Stomach smooth muscle (tissue), 2 donors: ENCODE results near the gene ELMO3.

ENCODE experiments used
- H3K27ac ChIP-seq: one replicate; pipeline ENCODE4 v1.7.0; 2013; ENCODE audit warnings: mild to moderate bottlenecking, low read length, inconsistent platforms
- H3K27me3 ChIP-seq, 2 donors: one replicate each; pipeline ENCODE4 v1.7.0; 2013; ENCODE audit warnings: low read length in 2 of 2; ENCODE audit not compliant: insufficient read depth in 2 of 2, control insufficient read depth in 1 of 2
- H3K36me3 ChIP-seq, 2 donors: one replicate each; pipeline ENCODE4 v1.7.0; 2013; ENCODE audit warnings: low read length in 2 of 2; ENCODE audit not compliant: control insufficient read depth in 2 of 2, insufficient read depth in 2 of 2
- H3K4me1 ChIP-seq: one replicate; pipeline ENCODE4 v1.7.0; 2013; ENCODE audit warnings: low read length; ENCODE audit not compliant: control insufficient read depth, insufficient read depth
- H3K4me3 ChIP-seq, 2 donors: one replicate each; pipeline ENCODE4 v1.7.0; 2013; ENCODE audit warnings: low read length in 2 of 2
- H3K9ac ChIP-seq, 2 donors: one replicate each; pipeline ENCODE4 v1.7.0; 2013; ENCODE audit warnings: low read length in 2 of 2, mild to moderate bottlenecking in 1 of 2
- H3K9me3 ChIP-seq, 2 donors: one replicate each; pipeline ENCODE4 v1.7.0; 2013; ENCODE audit warnings: low read length in 2 of 2; ENCODE audit not compliant: control insufficient read depth in 2 of 2
- donor health status: healthy.
- donor health status: Pancreatic carcinoma.

ELMO3 gene

DNA sequence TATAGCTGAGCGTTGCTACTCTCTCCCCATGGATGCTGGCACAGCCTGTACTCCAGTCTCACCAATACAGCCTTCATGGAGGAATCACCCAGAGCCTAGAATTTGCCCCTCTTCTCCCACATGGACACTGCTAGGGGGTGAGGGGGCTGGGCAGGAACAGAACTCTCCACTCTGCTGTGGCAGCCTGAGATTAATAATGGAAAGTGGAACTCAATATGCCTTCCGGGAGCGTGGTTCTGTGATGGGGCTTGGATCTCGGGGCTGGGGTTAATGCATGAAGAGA, 51.1 kb downstream of the ELMO3 start:
- Histone ChIP-seq H3K27me3 (peaks cover 22 to 37% of the 10 kb centered on the region in 2 donors), H3K4me3 (no peak overlapping the region), H3K27ac (no peak overlapping the region), H3K9me3 (no peaks in the 10 kb centered on the region), H3K36me3 (no peaks in the 10 kb centered on the region), H3K9ac (no peak overlapping the region), H3K4me1 (peaks cover 39% of the 10 kb centered on the region)

DNA sequence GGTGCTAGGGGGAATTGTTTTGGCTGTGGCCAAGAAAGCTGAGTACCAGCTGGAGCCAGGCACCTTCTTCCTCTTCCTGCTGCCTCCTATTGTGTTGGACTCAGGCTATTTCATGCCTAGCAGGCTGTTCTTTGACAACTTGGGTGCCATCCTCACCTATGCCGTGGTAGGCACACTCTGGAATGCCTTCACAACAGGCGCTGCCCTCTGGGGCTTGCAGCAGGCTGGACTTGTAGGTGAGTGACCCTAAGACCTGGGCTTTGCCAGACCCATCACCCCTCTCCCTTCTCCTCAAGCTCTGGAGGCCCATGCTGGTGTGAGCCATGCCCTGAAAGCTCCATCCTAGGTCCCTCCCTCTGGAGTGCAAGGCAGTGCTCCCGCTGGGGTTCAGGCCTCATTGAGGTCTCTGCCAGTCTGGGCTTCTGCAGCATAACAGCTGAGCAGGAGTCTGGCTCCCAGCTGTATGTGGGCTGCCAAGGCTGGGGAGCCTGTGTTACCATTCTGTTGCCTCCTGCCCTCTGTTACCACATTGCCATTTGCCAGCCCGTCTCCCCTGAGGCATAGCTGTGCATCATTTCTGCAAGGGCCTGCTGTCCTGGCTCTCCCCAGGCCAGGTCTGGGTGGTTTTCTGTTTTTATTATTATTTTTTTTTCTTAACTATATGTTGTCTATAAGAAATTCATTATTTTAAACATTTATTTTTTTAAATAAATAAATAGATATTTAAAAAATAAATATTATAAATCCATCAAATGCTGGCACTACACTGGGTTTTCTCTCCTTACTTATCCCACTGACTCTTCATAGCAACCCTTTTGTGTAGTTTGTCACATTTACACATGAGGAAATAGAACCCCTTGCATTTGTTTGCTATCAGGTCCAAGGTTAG, 53.9 kb downstream of the ELMO3 start:
- H3K9ac ChIP-seq, result no peak overlapping the region
- no peak overlapping the region for H3K27ac ChIP-seq
- H3K27me3 ChIP-seq, result peaks cover 22 to 39% of the 10 kb centered on the region in 2 donors
- H3K9me3 ChIP-seq, result no peaks in the 10 kb centered on the region
- H3K4me3 ChIP-seq, result no peak overlapping the region
- H3K36me3 ChIP-seq, result no peaks in the 10 kb centered on the region
- peaks cover 16% of the 10 kb centered on the region for H3K4me1 ChIP-seq
